Germinal center (tissue), 1 donor: ENCODE data around the gene CPOX.

Experiments used
- DNase-seq: peaks from one replicate; pipeline ENCODE4 v3.0.0; 2012; ENCODE audit warnings: mixed read lengths, low spot score

Gene CPOX

GRCh38 chr3:98596087-98596486 lies 2.7 kb upstream of the CPOX start:
- DNase-seq = no peak

DNA sequence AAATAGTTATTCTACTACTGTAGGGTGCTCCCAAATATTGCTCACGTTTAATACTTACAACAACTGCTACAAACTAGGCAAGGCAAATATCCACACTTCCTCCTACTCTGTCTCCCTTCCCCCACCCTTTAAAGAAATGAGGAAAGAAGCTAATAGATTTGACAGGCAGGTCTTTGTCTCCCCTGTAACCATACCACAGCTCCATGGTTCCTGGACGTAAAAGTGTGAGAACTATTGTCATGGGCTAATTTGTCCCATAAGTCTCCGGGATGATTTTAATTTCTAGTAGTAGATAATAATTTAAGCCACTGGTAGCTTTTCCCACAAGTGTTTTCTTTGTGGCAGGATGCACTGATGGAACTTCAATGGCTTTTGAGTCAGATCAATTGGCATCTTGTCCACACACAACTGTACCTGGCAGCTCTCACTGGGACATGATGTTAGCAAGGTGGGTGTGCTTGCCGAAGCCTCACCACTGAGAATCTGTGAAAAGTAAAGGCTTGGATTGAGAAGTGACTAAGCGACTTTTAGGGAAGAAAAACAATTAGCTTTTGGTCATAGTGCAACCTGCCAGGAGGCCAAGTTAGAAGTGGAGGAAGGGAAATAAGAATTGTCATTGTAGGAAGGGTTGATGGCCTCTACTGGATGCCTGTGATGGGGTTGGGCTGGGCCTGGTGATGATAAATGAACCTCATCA lies 1.4 kb upstream of the CPOX start:
- DNase-seq = no peak

- no peak for DNase-seq
Measured at GRCh38 chr3:98592345-98592935, 971 bp downstream of the CPOX start.

DNA sequence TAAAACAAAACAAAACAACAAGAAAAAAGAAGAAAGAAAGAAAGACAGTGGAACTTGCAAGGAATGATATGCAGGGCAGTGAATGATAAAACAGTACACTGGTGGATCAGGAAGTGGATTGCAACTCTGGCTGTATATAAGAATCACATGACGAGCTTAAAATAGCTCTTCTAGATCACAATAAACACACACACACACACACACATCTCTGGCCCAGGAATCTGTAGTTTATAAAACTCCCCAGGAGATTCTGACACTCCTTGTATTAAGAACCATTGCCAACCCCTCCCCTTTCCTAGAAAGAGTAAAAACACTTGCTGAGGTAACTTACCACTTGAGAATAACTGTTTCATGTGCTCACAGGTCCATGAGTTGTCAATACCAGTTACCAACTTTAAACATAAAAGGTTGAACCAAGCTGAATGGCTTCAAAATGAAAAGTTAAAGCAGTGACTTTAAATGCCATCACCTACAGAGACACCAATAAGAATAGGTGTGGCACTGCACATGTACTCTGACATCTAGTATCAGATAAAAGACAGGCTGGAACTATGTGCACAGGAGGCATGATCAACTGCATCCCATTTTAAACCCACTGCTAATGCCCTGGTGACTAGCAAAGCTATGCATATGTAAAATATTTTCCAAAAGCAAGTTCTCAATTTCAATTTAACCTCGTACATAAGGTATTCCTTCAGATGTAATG lies 3.9 kb downstream of the CPOX start:
- no peak for DNase-seq

- no peak for DNase-seq
Measured at GRCh38 chr3:98588065-98588464, 5.3 kb downstream of the CPOX start.

- no peak for DNase-seq
Measured at GRCh38 chr3:98587654-98588053, 5.8 kb downstream of the CPOX start.

GRCh38 chr3:98584547-98584946 lies 8.9 kb downstream of the CPOX start:
- no peak for DNase-seq

DNA sequence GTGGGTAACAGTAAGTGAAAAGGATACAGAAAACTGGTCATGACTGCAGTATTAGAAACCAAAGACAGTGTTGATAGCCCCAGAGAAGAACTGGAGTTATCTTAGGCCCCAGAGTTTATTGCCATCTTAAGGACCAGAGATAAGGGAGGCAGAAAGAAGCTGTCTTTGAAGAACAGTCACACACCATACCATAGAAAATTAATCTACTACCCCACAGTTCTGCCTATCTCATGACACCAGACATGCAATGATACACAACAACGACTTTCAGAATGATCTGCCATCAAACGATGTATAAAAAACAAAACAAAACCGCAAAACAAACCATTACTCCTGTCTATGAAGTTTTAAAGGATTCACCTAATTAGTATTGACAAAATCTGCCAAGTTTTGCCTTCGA lies 9.6 kb downstream of the CPOX start:
- DNase-seq = no peak

- no peak for DNase-seq
Measured at GRCh38 chr3:98582042-98582441, 11.4 kb downstream of the CPOX start.

GRCh38 chr3:98581474-98581873 lies 11.9 kb downstream of the CPOX start:
- DNase-seq = no peak

- DNase-seq = no peak
Measured at GRCh38 chr3:98580401-98581386, 12.7 kb downstream of the CPOX start.

DNA sequence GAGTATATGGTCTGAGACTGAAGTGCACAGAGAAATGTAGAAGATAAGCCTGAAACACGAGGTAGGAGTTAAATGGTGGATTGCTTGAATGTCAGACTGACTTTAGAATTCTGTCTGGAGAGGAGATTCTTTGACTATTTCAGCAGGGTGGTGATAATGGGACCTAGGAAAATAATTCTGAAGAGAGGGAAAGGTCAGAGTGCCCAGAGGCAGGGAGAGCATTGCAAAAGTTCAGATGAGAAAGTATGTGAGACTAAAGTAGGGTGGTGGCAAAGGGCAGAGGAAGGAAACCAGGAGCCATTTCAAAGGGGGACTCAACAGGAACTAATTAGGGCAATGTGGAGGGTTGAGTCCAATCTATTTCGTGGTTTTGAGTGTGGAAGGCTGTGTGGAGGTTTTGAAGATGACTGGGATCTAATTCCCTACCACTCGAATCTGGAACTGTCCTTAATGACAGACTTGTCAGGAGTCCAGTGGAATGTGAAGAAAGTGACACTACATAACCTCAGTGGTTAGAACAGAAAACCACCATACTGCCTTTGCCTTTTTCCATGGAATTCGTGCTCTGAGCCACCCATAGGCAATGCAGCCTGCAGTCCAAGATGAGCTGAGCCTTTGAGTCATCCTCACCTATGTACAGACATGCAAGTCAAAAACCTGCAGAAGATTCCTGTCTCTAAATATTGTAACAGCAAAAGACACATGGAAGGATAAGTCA lies 16.1 kb downstream of the CPOX start:
- no peak for DNase-seq

GRCh38 chr3:98574132-98574531 lies 19.3 kb downstream of the CPOX start:
- no peak for DNase-seq

DNA sequence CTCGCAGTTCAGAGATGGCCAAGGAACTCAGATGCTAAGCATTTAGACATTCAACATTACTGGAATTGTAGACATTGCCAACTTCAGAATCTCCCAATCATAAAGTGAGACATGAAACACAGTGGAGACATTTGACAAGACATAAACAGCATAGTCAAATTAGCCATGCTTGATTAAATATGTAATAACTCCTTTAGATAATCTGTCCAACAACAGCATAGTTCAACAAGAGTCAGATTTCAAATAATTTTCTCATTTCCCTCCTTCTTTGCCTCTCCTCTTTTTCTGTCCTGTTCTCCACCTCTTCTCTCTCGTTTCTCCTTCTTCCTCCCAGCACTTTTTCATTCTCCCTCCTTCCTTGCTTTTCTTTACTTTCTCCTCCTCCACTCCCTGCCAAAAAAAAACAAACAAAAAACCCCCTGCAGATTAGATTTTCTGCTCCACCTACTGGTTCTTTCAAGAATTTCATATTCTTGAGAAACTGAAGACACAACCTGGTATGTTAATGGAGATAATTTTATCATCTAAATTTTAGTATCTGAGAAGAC lies 20.2 kb downstream of the CPOX start:
- peak; percentile 33 for DNase-seq

- no peak for DNase-seq
Measured at GRCh38 chr3:98568402-98568801, 25.0 kb downstream of the CPOX start.

- no peak for DNase-seq
Measured at GRCh38 chr3:98567666-98568270, 25.6 kb downstream of the CPOX start.

DNA sequence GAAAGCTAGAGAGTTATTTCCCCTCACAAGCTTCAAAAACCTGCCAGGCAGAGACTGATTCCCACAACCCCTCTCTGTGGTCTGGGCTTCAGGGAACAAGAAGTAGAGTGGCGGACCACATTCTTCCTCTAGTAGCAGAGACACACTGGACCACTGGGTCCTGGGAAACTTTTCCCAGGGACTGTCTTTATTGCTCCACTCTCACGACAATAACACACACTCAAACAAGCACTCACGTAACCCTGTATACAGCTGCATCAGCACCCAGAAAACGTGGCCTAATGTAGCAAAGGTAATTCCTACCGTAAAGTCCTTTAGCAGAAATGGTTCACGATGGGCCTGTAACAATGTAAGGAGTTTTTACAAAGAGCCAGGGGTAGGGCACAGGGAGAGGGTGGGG lies 27.6 kb downstream of the CPOX start:
- no peak for DNase-seq

DNA sequence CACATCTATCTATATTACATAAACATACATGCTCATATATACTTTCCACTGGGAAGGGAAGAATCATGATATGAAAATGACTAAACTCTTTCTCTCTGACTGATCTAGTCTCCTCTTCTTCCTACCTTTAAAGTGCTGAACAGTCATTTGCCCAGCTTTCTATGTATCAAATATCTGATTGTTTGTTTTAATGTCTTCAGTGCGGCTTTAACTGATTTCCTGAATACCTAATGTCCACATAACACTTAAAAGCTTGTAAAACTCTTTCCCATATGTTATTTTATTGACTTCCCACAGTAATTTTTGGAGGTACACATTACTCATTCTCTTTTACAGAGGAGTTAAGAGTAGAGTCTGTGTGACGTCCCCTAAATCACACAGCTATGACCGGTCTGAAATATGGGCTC lies 28.2 kb downstream of the CPOX start:
- DNase-seq = no peak

GRCh38 chr3:98564282-98565005 lies 29.0 kb downstream of the CPOX start:
- no peak for DNase-seq

DNA sequence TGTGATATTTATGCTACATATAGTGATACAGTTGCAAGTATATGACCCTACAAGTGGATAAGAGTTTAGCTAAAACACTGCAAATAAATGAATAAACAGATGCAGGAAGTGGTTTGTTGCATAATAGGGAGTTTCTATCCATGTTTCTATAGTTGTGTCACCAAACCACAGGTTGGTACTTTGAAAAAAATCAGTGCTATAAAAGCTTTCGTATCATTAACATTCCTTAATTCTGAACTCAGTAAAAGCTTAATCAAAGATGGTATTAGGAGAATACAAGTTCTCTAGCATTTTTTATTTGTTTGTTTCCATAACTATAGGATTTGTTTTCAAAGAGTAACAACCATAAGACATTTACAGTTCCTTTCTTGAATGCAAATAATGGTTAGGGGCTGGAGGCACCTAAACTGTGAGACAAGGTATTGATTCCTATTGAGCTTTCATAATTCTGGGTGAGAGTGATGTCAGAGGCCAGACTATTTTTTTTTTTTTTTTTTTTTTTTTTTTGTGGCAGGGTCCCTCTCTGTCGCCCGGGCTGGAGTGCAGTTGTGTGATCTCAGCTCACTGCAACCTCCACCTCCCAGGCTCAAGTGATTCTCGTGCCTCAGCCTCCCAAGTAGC lies 29.6 kb downstream of the CPOX start:
- DNase-seq = no peak
